Esophagus squamous epithelium (tissue), 5 donors: ENCODE data around the gene CLDN2. TPM values are rescaled to one million over a fixed set of nuclear protein-coding genes. Genes with fewer than 3 reads are reported as not detected.

ENCODE experiments used
- DNase-seq: peaks from one replicate; lab custom pipeline; 2025; lab: John Stamatoyannopoulos, UW
- H3K27ac ChIP-seq, 4 donors: fragments of 200-600 bp; sonication (generic); one replicate each; pipeline ENCODE4 v1.5.1; 2016 to 2019; ENCODE audit warnings: mild to moderate bottlenecking in 1 of 4
- H3K27me3 ChIP-seq, 4 donors: fragments of 200-600 bp; sonication (generic); 1 replicate in 3 of 4; 2 replicates in 1 of 4; pipeline versions ENCODE4 v1.5.1 to v1.6.0; 2017 to 2021; ENCODE audit warnings: antibody characterized with exemption in 1 of 4
- H3K36me3 ChIP-seq, 3 donors: fragments of 200-600 bp; sonication (generic); one replicate each; pipeline ENCODE4 v1.5.1; 2016 to 2019
- H3K4me1 ChIP-seq, 3 donors: fragments of 200-600 bp; sonication (generic); one replicate each; pipeline ENCODE4 v1.5.1; 2017 to 2019
- H3K4me3 ChIP-seq, 4 donors: fragments of 200-600 bp; sonication (generic); 1 replicate in 3 of 4; 2 replicates in 1 of 4; pipeline ENCODE4 v1.5.1; 2016 to 2019; ENCODE audit warnings: mild to moderate bottlenecking in 2 of 4, moderate library complexity in 1 of 4
- H3K9me3 ChIP-seq, 3 donors: fragments of 200-600 bp; sonication (generic); one replicate each; pipeline ENCODE4 v1.5.1; 2016 to 2019
- CTCF ChIP-seq, 6 experiments: fragments of 450-650 bp in 4 of 6; fragments of 200-600 bp in 2 of 6; sonication (generic) in 2 of 6; IDR thresholded peaks; one replicate each; pipeline ENCODE4 v1.5.1; 2016 to 2019; ENCODE audit warnings: antibody characterized with exemption in 6 of 6, mild to moderate bottlenecking in 4 of 6, moderate library complexity in 4 of 6
- POLR2A ChIP-seq, 4 donors: fragments of 450-650 bp; IDR thresholded peaks; one replicate each; pipeline ENCODE4 v1.6.1; 2017; ENCODE audit warnings: antibody characterized with exemption in 4 of 4, mild to moderate bottlenecking in 4 of 4, moderate library complexity in 3 of 4
- WGBS, 2 donors: methylation state at CpG; one replicate each; pipeline ENCODE4 v1.1.5; 2018; 5-methylcytosine and 5-hydroxymethylcytosine counted together
- intact Hi-C: fragments of 100-400 bp; cut with DNase I; formaldehyde crosslinking; loops from one replicate; pipeline ENCODE4 v1.15.0; 2022
- total RNA-seq, 4 donors: library from RNA; depleted of rRNA; stranded (reverse); fragments of >200 nt; gene quantifications; one replicate each; pipeline ENCODE4 v1.1.0, GENCODE V29; 2016
- donor health status: DM: yes; HTN: yes; CAD: no.

The CLDN2 gene
- total RNA-seq, 4 donors from 2014 or later = not detected

- no peak for DNase-seq
- 78 to 92% methylated on average over 1 of the region's 1 CpG for WGBS, 2 donors
- peaks cover 0 to 9% (median 0%) of the 10 kb centered on the region in 3 donors for H3K36me3 ChIP-seq
- intact Hi-C loops = no loop called here
- H3K4me1 ChIP-seq = no peaks in the 10 kb centered on the region
- no peaks in the 10 kb centered on the region for H3K9me3 ChIP-seq
- H3K4me3 ChIP-seq = no peak overlapping the region
- H3K27ac ChIP-seq = no peak overlapping the region
- no peaks in the 10 kb centered on the region for H3K27me3 ChIP-seq
- TF ChIP-seq CTCF (IDR thresholded peaks at IDR 0.05) (no peak), POLR2A (IDR thresholded peaks at IDR 0.05) (no peak)
Observed at GRCh38 chrX:106949366-106949765, 29.2 kb downstream of the CLDN2 start.

- no peaks in the 10 kb centered on the region for H3K9me3 ChIP-seq
- no peaks in the 10 kb centered on the region for H3K4me1 ChIP-seq
- H3K36me3 ChIP-seq = peaks cover 0 to 19% (median 0%) of the 10 kb centered on the region in 3 donors
- WGBS, 2 donors = 31% methylated on average over 2 of the region's 2 CpGs; no CpG with 5 or more reads in 1 of the 2 donors
- intact Hi-C loops = no loop called here
- no peak for DNase-seq
- H3K27ac ChIP-seq = no peak overlapping the region
- no peak for TF ChIP-seq CTCF (IDR thresholded peaks at IDR 0.05)
- H3K4me3 ChIP-seq = no peak overlapping the region
- H3K27me3 ChIP-seq = no peaks in the 10 kb centered on the region
Observed at GRCh38 chrX:106950381-106950780, 30.2 kb downstream of the CLDN2 start.

GRCh38 chrX:106951230-106951629, 31.0 kb downstream of the CLDN2 start:
- intact Hi-C loops = no loop called here

GRCh38 chrX:106952089-106952488, 31.9 kb downstream of the CLDN2 start:
- no peak for DNase-seq
- H3K27ac ChIP-seq = no peak overlapping the region
- no peaks in the 10 kb centered on the region for H3K4me1 ChIP-seq
- 76 to 79% methylated on average over 3 of the region's 3 CpGs for WGBS, 2 donors
- no peaks in the 10 kb centered on the region for H3K9me3 ChIP-seq
- TF ChIP-seq POLR2A (IDR thresholded peaks at IDR 0.05) = no peak
- TF ChIP-seq CTCF (IDR thresholded peaks at IDR 0.05) = no peak
- no peak overlapping the region for H3K4me3 ChIP-seq
- no peaks in the 10 kb centered on the region for H3K27me3 ChIP-seq
- intact Hi-C loops = no loop called here
- H3K36me3 ChIP-seq = peaks cover 0 to 34% (median 0%) of the 10 kb centered on the region in 3 donors

More at GRCh38 chrX:106951230-106951629, 31.0 kb downstream of the CLDN2 start:
- Histone ChIP-seq H3K9me3 (no peaks in the 10 kb centered on the region), H3K27ac (no peak overlapping the region), H3K27me3 (no peaks in the 10 kb centered on the region), H3K4me3 (no peak overlapping the region), H3K4me1 (no peaks in the 10 kb centered on the region), H3K36me3 (peaks cover 0 to 28% (median 0%) of the 10 kb centered on the region in 3 donors)
- 67 to 78% methylated on average over 1 to 6 of the region's 6 CpGs for WGBS, 2 donors
- no peak for DNase-seq
- TF ChIP-seq CTCF (IDR thresholded peaks at IDR 0.05) (no peak), POLR2A (IDR thresholded peaks at IDR 0.05) (no peak)

GRCh38 chrX:106952538-106952937, 32.3 kb downstream of the CLDN2 start:
- no peaks in the 10 kb centered on the region for H3K4me1 ChIP-seq
- H3K27ac ChIP-seq = no peak overlapping the region
- no peak for TF ChIP-seq POLR2A (IDR thresholded peaks at IDR 0.05)
- no peak for TF ChIP-seq CTCF (IDR thresholded peaks at IDR 0.05)
- 75 to 85% methylated on average over 1 to 2 of the region's 2 CpGs for WGBS, 2 donors
- H3K4me3 ChIP-seq = no peak overlapping the region
- intact Hi-C loops = no loop called here
- H3K27me3 ChIP-seq = no peaks in the 10 kb centered on the region
- H3K9me3 ChIP-seq = no peaks in the 10 kb centered on the region
- no peak for DNase-seq
- peaks cover 0 to 34% (median 0%) of the 10 kb centered on the region in 3 donors for H3K36me3 ChIP-seq
